A673 (cell line): ENCODE measurements around the gene HS6ST3. TPM values are rescaled to one million over a fixed set of nuclear protein-coding genes. Genes with fewer than 3 reads are reported as not detected.

Experiments used
- BruUV-seq: library from RNA; stranded (reverse); fragments of 400-500 nt; replicated peaks from 2 replicates; lab custom pipeline; 2021; lab: Mats Ljungman, UMichigan
- CTCF ChIA-PET: fragments of 300-600 bp; sonication (Branson Sonifier 250); formaldehyde crosslinking; loops from one replicate; lab custom pipeline; 2022; ENCODE audit warnings: antibody characterized with exemption; lab: Charles Lee
- POLR2A ChIA-PET: fragments of 300-600 bp; sonication (Branson Sonifier 250); formaldehyde crosslinking; loops from one replicate; lab custom pipeline; 2022; ENCODE audit warnings: antibody characterized with exemption; ENCODE audit not compliant: low non-redundant PET; lab: Charles Lee
- DNase-seq: peaks from one replicate; pipeline ENCODE4 v3.0.0-alpha.2; 2015; ENCODE audit warnings: low spot score
- H3K27ac ChIP-seq: fragments of 200-600 bp; sonication (generic); 2 replicates; pipeline ENCODE4 v1.5.1; 2016; ENCODE audit warnings: mixed run types, low read depth, mild to moderate bottlenecking, mixed read lengths, antibody characterized with exemption, low read length; ENCODE audit not compliant: poor library complexity, severe bottlenecking
- H3K27me3 ChIP-seq: fragments of 200-600 bp; sonication (generic); replicated peaks from 2 replicates; pipeline ENCODE4 v1.6.1; 2017; ENCODE audit warnings: mixed run types, low read depth, mild to moderate bottlenecking, mixed read lengths, antibody characterized with exemption, low read length; ENCODE audit not compliant: insufficient read depth, poor library complexity
- H3K36me3 ChIP-seq: fragments of 200-600 bp; sonication (generic); 2 replicates; pipeline ENCODE4 v1.6.1; 2016; ENCODE audit warnings: mixed run types, mild to moderate bottlenecking, mixed read lengths, antibody characterized with exemption, low read length; ENCODE audit not compliant: insufficient read depth, poor library complexity, severe bottlenecking
- H3K4me1 ChIP-seq: fragments of 200-600 bp; sonication (generic); 2 replicates; pipeline ENCODE4 v1.6.1; 2017; ENCODE audit warnings: mixed run types, mild to moderate bottlenecking, mixed read lengths, antibody characterized with exemption, low read length; ENCODE audit not compliant: insufficient read depth, poor library complexity, severe bottlenecking
- H3K4me3 ChIP-seq: fragments of 200-600 bp; sonication (generic); 2 replicates; pipeline ENCODE4 v1.5.1; 2016; ENCODE audit warnings: low read depth, mixed run types, mild to moderate bottlenecking, mixed read lengths, low read length; ENCODE audit not compliant: poor library complexity, severe bottlenecking
- H3K9me3 ChIP-seq: fragments of 200-600 bp; sonication (generic); 2 replicates; pipeline ENCODE4 v1.6.1; 2016; ENCODE audit warnings: mixed run types, low read depth, mild to moderate bottlenecking, mixed read lengths, antibody characterized with exemption, low read length; ENCODE audit not compliant: poor library complexity, severe bottlenecking
- CTCF ChIP-seq: fragments of 300-800, 200-600 bp; sonication (generic); conservative IDR thresholded peaks from 2 replicates; pipeline ENCODE4 v1.5.1; 2017; ENCODE audit warnings: low read depth, mild to moderate bottlenecking, antibody characterized with exemption, low read length, moderate library complexity, mixed read lengths
- EZH2 ChIP-seq: fragments of 200-600 bp; sonication (generic); IDR thresholded peaks from 2 replicates; pipeline ENCODE4 v1.6.1; 2017; ENCODE audit warnings: borderline replicate concordance, low read depth, mild to moderate bottlenecking, mixed read lengths, antibody characterized with exemption, low read length; ENCODE audit not compliant: poor library complexity, severe bottlenecking
- intact Hi-C: fragments of 100-400 bp; cut with micrococcal nuclease; formaldehyde crosslinking; loops from one replicate; pipeline ENCODE4 v1.10.0; 2022; ENCODE audit not compliant: unreplicated experiment
- total RNA-seq: library from RNA; stranded (reverse); gene quantifications from 2 replicates; pipeline ENCODE4 v1.2.3, GENCODE V29; 2021

HS6ST3 gene
- total RNA-seq, 1 experiment from 2014 or later, result not detected

DNA sequence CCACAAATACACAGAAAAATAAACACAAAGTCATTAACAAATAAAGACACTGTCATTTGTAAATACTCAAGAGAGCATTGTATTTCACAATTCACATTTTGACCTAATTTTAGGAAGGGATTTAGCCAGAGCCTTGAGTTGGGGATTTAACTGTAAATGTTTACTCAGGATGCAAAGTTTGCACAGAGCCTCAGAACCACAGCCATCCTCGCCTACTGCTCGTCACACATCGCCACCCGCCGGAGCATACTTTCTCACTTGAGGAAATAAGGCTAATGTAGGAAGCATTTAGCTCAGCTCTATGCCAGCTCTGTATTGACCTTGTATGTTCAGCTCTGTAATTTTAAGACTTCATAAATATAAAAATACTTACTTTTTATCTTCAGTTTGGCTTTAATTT lies 461.6 kb downstream of the HS6ST3 start:
- Histone ChIP-seq H3K4me1 (no peaks in the 10 kb centered on the region), H3K27me3 (no peaks in the 10 kb centered on the region), H3K9me3 (no peaks in the 10 kb centered on the region), H3K27ac (no peak overlapping the region), H3K36me3 (no peaks in the 10 kb centered on the region), H3K4me3 (no peak overlapping the region)
- CTCF ChIA-PET, result no interaction called here
- POLR2A ChIA-PET, result no interaction called here
- TF ChIP-seq CTCF (no peak), EZH2 (no peak)
- intact Hi-C loops, result no loop called here
- DNase-seq, result no peak
- BruUV-seq, result no TSS peak

DNA sequence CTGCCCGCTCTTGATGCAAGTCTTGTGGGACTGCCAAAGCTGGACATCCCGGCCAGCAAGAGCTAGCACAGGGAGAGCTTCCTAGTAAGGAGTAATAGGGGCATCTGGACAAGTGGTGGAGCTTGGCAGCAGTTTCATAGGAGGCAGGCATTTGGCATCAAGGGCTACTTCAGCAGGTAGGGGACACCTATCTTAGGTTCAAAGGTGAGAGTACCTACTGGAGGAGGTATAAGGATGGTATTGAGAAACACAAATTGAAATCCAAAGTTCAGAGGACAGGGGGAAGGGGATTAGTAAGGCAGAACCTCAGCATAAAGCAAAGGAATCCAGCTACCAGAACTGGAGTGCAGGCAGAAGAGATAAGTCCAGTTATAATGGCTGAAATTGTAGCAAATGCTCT lies 462.7 kb downstream of the HS6ST3 start:
- H3K4me3 ChIP-seq, result no peak overlapping the region
- intact Hi-C loops, result no loop called here
- BruUV-seq, result no TSS peak
- no peak for DNase-seq
- H3K27ac ChIP-seq, result no peak overlapping the region
- no peaks in the 10 kb centered on the region for H3K27me3 ChIP-seq
- POLR2A ChIA-PET, result no interaction called here
- no peak for TF ChIP-seq CTCF
- no peak for TF ChIP-seq EZH2
- H3K9me3 ChIP-seq, result no peaks in the 10 kb centered on the region
- H3K4me1 ChIP-seq, result no peaks in the 10 kb centered on the region
- no peaks in the 10 kb centered on the region for H3K36me3 ChIP-seq
- CTCF ChIA-PET, result no interaction called here

- Histone ChIP-seq H3K27me3 (no peaks in the 10 kb centered on the region), H3K4me3 (no peak overlapping the region), H3K27ac (no peak overlapping the region), H3K9me3 (no peaks in the 10 kb centered on the region), H3K4me1 (no peaks in the 10 kb centered on the region), H3K36me3 (no peaks in the 10 kb centered on the region)
- ChIA-PET POLR2A (no interaction called here), CTCF (no interaction called here)
- TF ChIP-seq CTCF (no peak), EZH2 (no peak)
- no peak for DNase-seq
- intact Hi-C loops, result no loop called here
- no TSS peak for BruUV-seq
Observed at GRCh38 chr13:96553796-96554195, 463.9 kb downstream of the HS6ST3 start.
